Measurements from ENCODE around the gene SLC9B1.
"Not testable (repeated sequence)": the region's sequence is repeated elsewhere in the genome, so short reads cannot be mapped to it uniquely, and the experiment has no call there.

Gene SLC9B1

GRCh38 chr4:102883278-102883677 is 136.2 kb downstream of the SLC9B1 start:
- Mint-ChIP-seq H3K27ac (peak overlapping the region in 1 of 2 donors; percentile 25), H3K9me3 (no peaks in the 10 kb centered on the region), H3K27me3 (no peaks in the 10 kb centered on the region), H3K4me1 (ENCODE audit: low read depth in 2 of 2) (peaks cover 4 to 17% of the 10 kb centered on the region in 2 donors), H3K4me3 (no peak overlapping the region), H3K36me3 (ENCODE audit: insufficient read depth) (peaks cover 14% of the 10 kb centered on the region)
- ATAC-seq (replicated peaks) (no peak), DNase-seq (no peak)

GRCh38 chr4:102881343-102881742 is 138.2 kb downstream of the SLC9B1 start:
- Mint-ChIP-seq H3K36me3 (ENCODE audit: insufficient read depth) (peaks cover 20% of the 10 kb centered on the region), H3K4me1 (ENCODE audit: low read depth in 2 of 2) (peaks cover 4 to 18% of the 10 kb centered on the region in 2 donors), H3K4me3 (no peak overlapping the region), H3K27me3 (no peaks in the 10 kb centered on the region), H3K27ac (no peak overlapping the region), H3K9me3 (no peaks in the 10 kb centered on the region)
- no peak for ATAC-seq (replicated peaks)
- no peak for DNase-seq

- ATAC-seq (replicated peaks) (no peak), DNase-seq (no peak)
- Mint-ChIP-seq H3K4me3 (no peak overlapping the region), H3K27ac (no peak overlapping the region), H3K4me1 (ENCODE audit: low read depth in 2 of 2) (peaks cover 7 to 23% of the 10 kb centered on the region in 2 donors), H3K27me3 (no peaks in the 10 kb centered on the region), H3K36me3 (ENCODE audit: insufficient read depth) (peaks cover 19% of the 10 kb centered on the region), H3K9me3 (no peaks in the 10 kb centered on the region)
Measured at GRCh38 chr4:102878901-102879300, 140.6 kb downstream of the SLC9B1 start.

GRCh38 chr4:102878349-102878748 is 141.2 kb downstream of the SLC9B1 start:
- H3K36me3 Mint-ChIP-seq (ENCODE audit: insufficient read depth): peaks cover 25% of the 10 kb centered on the region

GRCh38 chr4:102877477-102878106 is 141.9 kb downstream of the SLC9B1 start:
- Mint-ChIP-seq H3K4me1 (ENCODE audit: low read depth in 2 of 2) (peaks cover 6 to 17% of the 10 kb centered on the region in 2 donors), H3K36me3 (ENCODE audit: insufficient read depth) (peaks cover 19% of the 10 kb centered on the region)
- DNase-seq; H3K27me3 Mint-ChIP-seq; H3K4me3 Mint-ChIP-seq; ATAC-seq (replicated peaks); H3K27ac Mint-ChIP-seq; H3K9me3 Mint-ChIP-seq: not testable (repeated sequence)

More at GRCh38 chr4:102878349-102878748, 141.2 kb downstream of the SLC9B1 start:
- peaks cover 4 to 18% of the 10 kb centered on the region in 2 donors for H3K4me1 Mint-ChIP-seq (ENCODE audit: low read depth in 2 of 2)
- H3K4me3 Mint-ChIP-seq; ATAC-seq (replicated peaks); H3K27me3 Mint-ChIP-seq; DNase-seq; H3K9me3 Mint-ChIP-seq: not testable (repeated sequence)
- peak overlapping the region in 1 of 2 donors; percentile 32 for H3K27ac Mint-ChIP-seq

GRCh38 chr4:102871772-102872171 is 147.7 kb downstream of the SLC9B1 start:
- Mint-ChIP-seq H3K36me3 (ENCODE audit: insufficient read depth) (peaks cover 31% of the 10 kb centered on the region), H3K9me3 (no peaks in the 10 kb centered on the region), H3K27me3 (no peaks in the 10 kb centered on the region), H3K4me3 (no peak overlapping the region), H3K4me1 (ENCODE audit: low read depth in 2 of 2) (peaks cover 20 to 30% of the 10 kb centered on the region in 2 donors), H3K27ac (peak overlapping the region in 1 of 2 donors; percentile 38)
- DNase-seq (no peak), ATAC-seq (replicated peaks) (no peak)

GRCh38 chr4:102869569-102870197 is 149.8 kb downstream of the SLC9B1 start:
- ATAC-seq (replicated peaks) (peak; percentile 23), DNase-seq (no peak)
- Mint-ChIP-seq H3K27ac (peak overlapping the region; percentile 99 to 100), H3K4me1 (ENCODE audit: low read depth in 2 of 2) (peaks cover 22 to 27% of the 10 kb centered on the region in 2 donors), H3K4me3 (peak overlapping the region; percentile 93 to 95), H3K36me3 (ENCODE audit: insufficient read depth) (peaks cover 27% of the 10 kb centered on the region), H3K9me3 (no peaks in the 10 kb centered on the region), H3K27me3 (no peaks in the 10 kb centered on the region)

- DNase-seq: peak; percentile 88 to 90 (median 90)
- ATAC-seq (replicated peaks): peak; percentile 82
- peaks cover 25% of the 10 kb centered on the region for H3K36me3 Mint-ChIP-seq (ENCODE audit: insufficient read depth)
- H3K27ac Mint-ChIP-seq: peak within 1 kb of the TSS; percentile 99 to 100
- no peaks in the 10 kb centered on the region for H3K27me3 Mint-ChIP-seq
- no peaks in the 10 kb centered on the region for H3K9me3 Mint-ChIP-seq
- peaks cover 21 to 27% of the 10 kb centered on the region in 2 donors for H3K4me1 Mint-ChIP-seq (ENCODE audit: low read depth in 2 of 2)
- peak within 1 kb of the TSS; percentile 93 to 95 for H3K4me3 Mint-ChIP-seq
Measured at GRCh38 chr4:102868781-102869568, 150.5 kb downstream of the SLC9B1 start, which contains the start of gene CISD2. Gene CISD2, plus strand, starts transcription at chr4:102868992. Its CDS starts 93 bp downstream, at chr4:102869085.

- Mint-ChIP-seq H3K4me3 (peak overlapping the region; percentile 93 to 95), H3K27me3 (no peaks in the 10 kb centered on the region), H3K27ac (peak overlapping the region; percentile 99 to 100), H3K9me3 (no peaks in the 10 kb centered on the region), H3K4me1 (ENCODE audit: low read depth in 2 of 2) (peaks cover 21 to 31% of the 10 kb centered on the region in 2 donors), H3K36me3 (ENCODE audit: insufficient read depth) (peaks cover 18% of the 10 kb centered on the region)
- ATAC-seq (replicated peaks) (no peak), DNase-seq (peak in 1 of 3 experiments; percentile 4)
Measured at GRCh38 chr4:102868153-102868780, 151.2 kb downstream of the SLC9B1 start.

- Mint-ChIP-seq H3K4me1 (ENCODE audit: low read depth in 2 of 2) (peaks cover 18 to 26% of the 10 kb centered on the region in 2 donors), H3K9me3 (no peaks in the 10 kb centered on the region), H3K27ac (peak overlapping the region; percentile 99 to 100), H3K27me3 (no peaks in the 10 kb centered on the region), H3K4me3 (peak overlapping the region; percentile 93 to 95), H3K36me3 (ENCODE audit: insufficient read depth) (peaks cover 18% of the 10 kb centered on the region)
- no peak for ATAC-seq (replicated peaks)
- DNase-seq: no peak
Measured at GRCh38 chr4:102867278-102868152, 152.0 kb downstream of the SLC9B1 start.

GRCh38 chr4:102865327-102865726 is 154.2 kb downstream of the SLC9B1 start:
- peak overlapping the region in 1 of 2 donors; percentile 46 for H3K4me3 Mint-ChIP-seq
- H3K36me3 Mint-ChIP-seq (ENCODE audit: insufficient read depth): peaks cover 18% of the 10 kb centered on the region
- H3K27me3 Mint-ChIP-seq; H3K9me3 Mint-ChIP-seq; ATAC-seq (replicated peaks); DNase-seq: not testable (repeated sequence)
- peak overlapping the region in 1 of 2 donors; percentile 74 for H3K27ac Mint-ChIP-seq
- H3K4me1 Mint-ChIP-seq (ENCODE audit: low read depth in 2 of 2): peaks cover 14 to 21% of the 10 kb centered on the region in 2 donors

- ATAC-seq (replicated peaks) (no peak), DNase-seq (no peak)
- Mint-ChIP-seq H3K36me3 (ENCODE audit: insufficient read depth) (peaks cover under 1% of the 10 kb centered on the region), H3K27ac (no peak overlapping the region), H3K4me1 (ENCODE audit: low read depth in 2 of 2) (peaks cover 4 to 9% of the 10 kb centered on the region in 2 donors), H3K27me3 (no peaks in the 10 kb centered on the region), H3K9me3 (peaks cover 5 to 18% of the 10 kb centered on the region in 2 donors), H3K4me3 (no peak overlapping the region)
Measured at GRCh38 chr4:102862747-102863146, 156.8 kb downstream of the SLC9B1 start.
